Neural cell (in vitro differentiated cells): ENCODE measurements around the gene HOXA3. TPM values are rescaled to one million over a fixed set of nuclear protein-coding genes. Genes with fewer than 3 reads are reported as not detected.

ENCODE experiments used
- H2AFZ ChIP-seq: fragments of 200-600, 300-800 bp; sonication (generic), shearing (Covaris generic); 2 replicates; pipeline ENCODE4 v1.6.0; 2014; ENCODE audit warnings: low read depth, mild to moderate bottlenecking, antibody characterized with exemption, low read length, moderate library complexity
- H3F3A ChIP-seq: fragments of 200-600 bp; shearing (Covaris generic); 2 replicates; pipeline ENCODE4 v1.6.1; 2016; ENCODE audit warnings: mild to moderate bottlenecking, moderate library complexity, mixed read lengths, antibody characterized with exemption, low read length; ENCODE audit not compliant: insufficient read depth, poor library complexity, severe bottlenecking
- H3K27ac ChIP-seq: fragments of 200-600, 300-800 bp; sonication (generic), shearing (Covaris generic); 2 replicates; pipeline ENCODE4 v1.5.1; 2014; ENCODE audit warnings: mild to moderate bottlenecking, low read length, moderate library complexity
- H3K27me3 ChIP-seq: fragments of 300-800, 200-600 bp; sonication (generic), shearing (Covaris generic); 2 replicates; pipeline ENCODE4 v1.6.0; 2014; ENCODE audit warnings: mild to moderate bottlenecking, low read depth, low read length, moderate library complexity; ENCODE audit not compliant: insufficient read depth
- H3K36me3 ChIP-seq: fragments of 300-800, 200-600 bp; sonication (generic), shearing (Covaris generic); 2 replicates; pipeline ENCODE4 v1.5.1; 2014; ENCODE audit warnings: mild to moderate bottlenecking, antibody characterized with exemption, low read length, moderate library complexity; ENCODE audit not compliant: insufficient read depth
- H3K4me2 ChIP-seq: fragments of 300-800, 200-600 bp; sonication (generic), shearing (Covaris generic); 2 replicates; pipeline ENCODE4 v1.6.0; 2014; ENCODE audit warnings: mild to moderate bottlenecking, low read length
- H3K4me3 ChIP-seq: fragments of 300-800, 200-600 bp; sonication (generic), shearing (Covaris generic); 2 replicates; pipeline ENCODE4 v1.5.1; 2014; ENCODE audit warnings: mild to moderate bottlenecking, low read length, moderate library complexity
- H3K79me2 ChIP-seq: fragments of 200-600 bp; shearing (Covaris generic); replicated peaks from 2 replicates; pipeline ENCODE4 v1.6.0; 2014; ENCODE audit warnings: mild to moderate bottlenecking, low read length, moderate library complexity; ENCODE audit not compliant: insufficient read depth
- H3K9ac ChIP-seq: fragments of 300-800, 200-600 bp; sonication (generic), shearing (Covaris generic); 2 replicates; pipeline ENCODE4 v1.6.1; 2016; ENCODE audit warnings: mild to moderate bottlenecking, low read length, mixed read lengths
- H3K9me2 ChIP-seq: fragments of 200-600 bp; shearing (Covaris generic); 2 replicates; pipeline ENCODE4 v1.6.1; 2016; ENCODE audit warnings: mild to moderate bottlenecking, low read length, mixed read lengths; ENCODE audit not compliant: insufficient read depth
- H3K9me3 ChIP-seq: fragments of 200-600, 300-800 bp; sonication (generic), shearing (Covaris generic); 2 replicates; pipeline ENCODE4 v1.6.1; 2016; ENCODE audit warnings: mild to moderate bottlenecking, mixed run types, low read length, moderate library complexity, mixed read lengths
- H4K20me1 ChIP-seq: fragments of 200-600 bp; shearing (Covaris generic); 2 replicates; pipeline ENCODE4 v1.6.1; 2016; ENCODE audit warnings: mild to moderate bottlenecking, mixed run types; ENCODE audit not compliant: insufficient read depth
- EP300 ChIP-seq: fragments of 450-650 bp; conservative IDR thresholded peaks from 2 replicates; pipeline ENCODE4 v1.6.1; 2014; ENCODE audit warnings: antibody characterized with exemption, mild to moderate bottlenecking, moderate library complexity; ENCODE audit not compliant: poor library complexity, severe bottlenecking
- EZH2 ChIP-seq: fragments of 200-600, 300-800 bp; shearing (Covaris generic), sonication (generic); IDR thresholded peaks from 2 replicates; pipeline ENCODE4 v1.6.1; 2014; ENCODE audit warnings: antibody characterized with exemption, low read length, borderline replicate concordance, mild to moderate bottlenecking; ENCODE audit not compliant: insufficient read depth, poor library complexity, severe bottlenecking
- MXI1 ChIP-seq: fragments of 450-650 bp; conservative IDR thresholded peaks from 2 replicates; pipeline ENCODE4 v1.6.1; 2014; ENCODE audit warnings: antibody characterized with exemption, mild to moderate bottlenecking; ENCODE audit not compliant: poor library complexity, severe bottlenecking
- POLR2AphosphoS5 ChIP-seq: IDR thresholded peaks from 2 replicates; pipeline ENCODE4 v1.6.1; 2012
- RAD21 ChIP-seq: fragments of 450-650 bp; conservative IDR thresholded peaks from 2 replicates; pipeline ENCODE4 v1.6.1; 2014; ENCODE audit warnings: antibody characterized with exemption, mild to moderate bottlenecking, moderate library complexity
- SMC3 ChIP-seq: fragments of 450-650 bp; conservative IDR thresholded peaks from 2 replicates; pipeline ENCODE4 v1.6.1; 2014; ENCODE audit warnings: antibody characterized with exemption, mild to moderate bottlenecking, moderate library complexity; ENCODE audit not compliant: poor library complexity
- TAF1 ChIP-seq: IDR thresholded peaks from 2 replicates; pipeline ENCODE4 v1.6.1; 2012; ENCODE audit warnings: low read depth
- polyA plus RNA-seq: library from polyadenylated mRNA; depleted of rRNA; stranded (reverse); fragments of >200 nt; gene quantifications from 2 replicates; pipeline ENCODE4 v1.2.3, GENCODE V29; 2014
- TF ChIP-seq, protein P1 (sequence below): fragments of 450-650 bp; IDR thresholded peaks from 2 replicates; pipeline ENCODE4 v1.5.1; 2014; ENCODE audit warnings: antibody characterized with exemption, mild to moderate bottlenecking, moderate library complexity; ENCODE audit not compliant: poor library complexity, severe bottlenecking
- TF ChIP-seq, protein P2 (sequence below): IDR thresholded peaks from 2 replicates; pipeline ENCODE4 v1.6.1; 2012; ENCODE audit warnings: borderline replicate concordance

The HOXA3 gene
- polyA plus RNA-seq, 1 donor from 2014 or later: not detected

DNA sequence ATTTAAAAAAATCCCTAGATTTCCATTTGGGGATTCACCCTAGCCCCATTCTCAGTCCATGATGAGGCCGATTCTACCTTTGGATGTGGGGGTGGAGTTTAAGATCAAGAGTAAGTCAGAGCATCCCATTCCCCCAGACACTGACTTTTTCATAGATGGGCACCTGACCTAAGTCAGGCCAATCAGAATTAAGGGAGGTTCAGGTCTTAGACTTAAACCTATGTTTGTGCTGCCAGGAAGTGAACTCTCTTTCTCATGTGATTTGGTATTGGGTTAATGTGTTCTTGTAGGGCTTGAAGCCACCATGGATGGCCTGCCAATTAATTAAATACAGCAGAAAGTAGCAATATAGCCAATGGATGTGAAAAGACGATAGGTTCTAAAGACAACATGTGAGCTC is 86.7 kb downstream of the HOXA3 start:
- H2AFZ ChIP-seq: no peak overlapping the region
- no peak overlapping the region for H3K27ac ChIP-seq
- no peaks in the 10 kb centered on the region for H3K9me3 ChIP-seq
- no peaks in the 10 kb centered on the region for H3K27me3 ChIP-seq
- H3K4me2 ChIP-seq: no peak overlapping the region
- no peaks in the 10 kb centered on the region for H3K36me3 ChIP-seq
- TF ChIP-seq MXI1 (no peak), RAD21 (no peak)
- H3F3A ChIP-seq: no peaks in the 10 kb centered on the region
- no peak overlapping the region for H3K4me3 ChIP-seq
- H3K9ac ChIP-seq: no peak overlapping the region
- H3K9me2 ChIP-seq: no peaks in the 10 kb centered on the region
- no peaks in the 10 kb centered on the region for H4K20me1 ChIP-seq
- no peaks in the 10 kb centered on the region for H3K79me2 ChIP-seq

DNA sequence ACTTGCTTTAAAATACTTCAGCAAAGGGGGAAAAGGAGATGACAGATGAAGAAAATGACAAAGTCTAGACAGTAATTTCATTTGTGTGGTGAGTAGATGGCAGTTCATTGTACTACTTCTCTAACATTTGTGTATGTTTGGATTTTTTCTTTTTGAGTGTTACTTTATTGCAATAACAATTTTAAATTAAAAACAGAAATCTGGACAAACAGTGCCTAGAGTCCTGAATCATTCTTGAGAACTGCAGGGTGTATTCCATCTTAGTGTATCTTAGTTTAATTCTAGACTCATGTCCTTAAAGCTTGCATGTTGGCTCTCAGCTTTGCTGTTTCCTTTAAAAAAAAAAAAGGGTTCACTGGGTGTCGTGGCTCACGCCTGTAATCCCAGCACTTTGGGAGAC is 87.7 kb downstream of the HOXA3 start:
- Histone ChIP-seq H3K36me3 (no peaks in the 10 kb centered on the region), H3K4me3 (no peak overlapping the region), H2AFZ (no peak overlapping the region), H3K9ac (no peak overlapping the region), H3K9me2 (no peaks in the 10 kb centered on the region), H3K4me2 (no peak overlapping the region), H4K20me1 (no peaks in the 10 kb centered on the region), H3K27ac (no peak overlapping the region), H3K27me3 (no peaks in the 10 kb centered on the region), H3K9me3 (no peaks in the 10 kb centered on the region), H3F3A (no peaks in the 10 kb centered on the region), H3K79me2 (no peaks in the 10 kb centered on the region)
- TF ChIP-seq SMC3 (no peak), RAD21 (no peak), EP300 (no peak), EZH2 (no peak)

GRCh38 chr7:27064159-27064558 is 88.2 kb downstream of the HOXA3 start:
- Histone ChIP-seq H2AFZ (no peak overlapping the region), H3K79me2 (no peaks in the 10 kb centered on the region), H3K4me3 (no peak overlapping the region), H3K27me3 (no peaks in the 10 kb centered on the region), H4K20me1 (no peaks in the 10 kb centered on the region), H3F3A (no peaks in the 10 kb centered on the region), H3K4me2 (no peak overlapping the region), H3K9ac (no peak overlapping the region), H3K9me3 (no peaks in the 10 kb centered on the region), H3K27ac (no peak overlapping the region), H3K9me2 (no peaks in the 10 kb centered on the region), H3K36me3 (no peaks in the 10 kb centered on the region)
- TF ChIP-seq SMC3: no peak
- no peak for TF ChIP-seq EZH2
- no peak for TF ChIP-seq EP300
- TF ChIP-seq, protein P1, sequence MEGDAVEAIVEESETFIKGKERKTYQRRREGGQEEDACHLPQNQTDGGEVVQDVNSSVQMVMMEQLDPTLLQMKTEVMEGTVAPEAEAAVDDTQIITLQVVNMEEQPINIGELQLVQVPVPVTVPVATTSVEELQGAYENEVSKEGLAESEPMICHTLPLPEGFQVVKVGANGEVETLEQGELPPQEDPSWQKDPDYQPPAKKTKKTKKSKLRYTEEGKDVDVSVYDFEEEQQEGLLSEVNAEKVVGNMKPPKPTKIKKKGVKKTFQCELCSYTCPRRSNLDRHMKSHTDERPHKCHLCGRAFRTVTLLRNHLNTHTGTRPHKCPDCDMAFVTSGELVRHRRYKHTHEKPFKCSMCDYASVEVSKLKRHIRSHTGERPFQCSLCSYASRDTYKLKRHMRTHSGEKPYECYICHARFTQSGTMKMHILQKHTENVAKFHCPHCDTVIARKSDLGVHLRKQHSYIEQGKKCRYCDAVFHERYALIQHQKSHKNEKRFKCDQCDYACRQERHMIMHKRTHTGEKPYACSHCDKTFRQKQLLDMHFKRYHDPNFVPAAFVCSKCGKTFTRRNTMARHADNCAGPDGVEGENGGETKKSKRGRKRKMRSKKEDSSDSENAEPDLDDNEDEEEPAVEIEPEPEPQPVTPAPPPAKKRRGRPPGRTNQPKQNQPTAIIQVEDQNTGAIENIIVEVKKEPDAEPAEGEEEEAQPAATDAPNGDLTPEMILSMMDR: no peak
- TF ChIP-seq POLR2AphosphoS5: no peak
- TF ChIP-seq TAF1: no peak
- no peak for TF ChIP-seq RAD21
- TF ChIP-seq MXI1: no peak
- TF ChIP-seq, protein P2, sequence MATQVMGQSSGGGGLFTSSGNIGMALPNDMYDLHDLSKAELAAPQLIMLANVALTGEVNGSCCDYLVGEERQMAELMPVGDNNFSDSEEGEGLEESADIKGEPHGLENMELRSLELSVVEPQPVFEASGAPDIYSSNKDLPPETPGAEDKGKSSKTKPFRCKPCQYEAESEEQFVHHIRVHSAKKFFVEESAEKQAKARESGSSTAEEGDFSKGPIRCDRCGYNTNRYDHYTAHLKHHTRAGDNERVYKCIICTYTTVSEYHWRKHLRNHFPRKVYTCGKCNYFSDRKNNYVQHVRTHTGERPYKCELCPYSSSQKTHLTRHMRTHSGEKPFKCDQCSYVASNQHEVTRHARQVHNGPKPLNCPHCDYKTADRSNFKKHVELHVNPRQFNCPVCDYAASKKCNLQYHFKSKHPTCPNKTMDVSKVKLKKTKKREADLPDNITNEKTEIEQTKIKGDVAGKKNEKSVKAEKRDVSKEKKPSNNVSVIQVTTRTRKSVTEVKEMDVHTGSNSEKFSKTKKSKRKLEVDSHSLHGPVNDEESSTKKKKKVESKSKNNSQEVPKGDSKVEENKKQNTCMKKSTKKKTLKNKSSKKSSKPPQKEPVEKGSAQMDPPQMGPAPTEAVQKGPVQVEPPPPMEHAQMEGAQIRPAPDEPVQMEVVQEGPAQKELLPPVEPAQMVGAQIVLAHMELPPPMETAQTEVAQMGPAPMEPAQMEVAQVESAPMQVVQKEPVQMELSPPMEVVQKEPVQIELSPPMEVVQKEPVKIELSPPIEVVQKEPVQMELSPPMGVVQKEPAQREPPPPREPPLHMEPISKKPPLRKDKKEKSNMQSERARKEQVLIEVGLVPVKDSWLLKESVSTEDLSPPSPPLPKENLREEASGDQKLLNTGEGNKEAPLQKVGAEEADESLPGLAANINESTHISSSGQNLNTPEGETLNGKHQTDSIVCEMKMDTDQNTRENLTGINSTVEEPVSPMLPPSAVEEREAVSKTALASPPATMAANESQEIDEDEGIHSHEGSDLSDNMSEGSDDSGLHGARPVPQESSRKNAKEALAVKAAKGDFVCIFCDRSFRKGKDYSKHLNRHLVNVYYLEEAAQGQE: no peak
